GM23248 (cell line): Measurements from ENCODE around the gene ARHGEF12.

Experiments
- EZH2 ChIP-seq: fragments of 200-600 bp; sonication (generic); IDR thresholded peaks from 2 replicates; pipeline ENCODE4 v1.6.1; 2018; ENCODE audit warnings: antibody characterized with exemption, mild to moderate bottlenecking; ENCODE audit not compliant: insufficient read depth, poor library complexity, severe bottlenecking
- EZH2phosphoT487 ChIP-seq: fragments of 200-600 bp; sonication (generic); IDR thresholded peaks from 2 replicates; pipeline ENCODE4 v1.6.1; 2018; ENCODE audit warnings: antibody characterized with exemption, moderate library complexity, mild to moderate bottlenecking, low read depth; ENCODE audit not compliant: insufficient read depth

DNA sequence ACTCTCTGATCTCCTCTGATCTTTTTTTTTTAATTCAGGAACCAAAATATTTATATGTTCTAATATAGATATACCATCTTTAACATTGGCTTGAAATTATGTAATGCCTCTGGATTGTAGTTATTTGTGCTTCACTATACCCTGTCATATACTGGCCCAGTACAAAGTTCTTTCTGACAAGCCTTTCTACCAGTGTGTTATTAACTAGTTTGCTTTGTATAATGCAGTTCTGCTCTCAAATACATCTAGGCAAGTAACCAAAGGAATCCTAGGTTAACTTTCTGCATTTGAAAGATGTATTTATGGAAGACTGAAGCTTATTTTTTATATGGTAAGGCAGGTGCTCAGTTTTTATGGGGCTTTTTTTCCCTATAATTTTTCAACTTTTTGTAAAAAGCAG, 36.1 kb downstream of the ARHGEF12 start:
- TF ChIP-seq EZH2, result no peak
- no peak for TF ChIP-seq EZH2phosphoT487
